ENCODE data around the gene CA6.

CA6 gene

GRCh38 chr1:8903908-8904650 lies 41.6 kb upstream of the CA6 start:
- Histone ChIP-seq H3K27me3 (replicated peaks; ENCODE audit: control insufficient read depth, insufficient read depth, low read length) (no peaks in the 10 kb centered on the region), H3K4me3 (replicated peaks; ENCODE audit: low read depth, low read length) (no peak overlapping the region), H3K36me3 (ENCODE audit: control insufficient read depth, insufficient read depth, low read length) (no peaks in the 10 kb centered on the region)
- TF ChIP-seq CTCF (IDR thresholded peaks at IDR 0.05; ENCODE audit: insufficient read depth, low read length, poor library complexity, severe bottlenecking), result no peak
- DNase-seq (ENCODE audit: extremely low read depth, insufficient read length), result no peak

GRCh38 chr1:8905582-8906191 lies 40.0 kb upstream of the CA6 start:
- no peaks in the 10 kb centered on the region for H3K27me3 ChIP-seq (replicated peaks; ENCODE audit: control insufficient read depth, insufficient read depth, low read length)
- no peaks in the 10 kb centered on the region for H3K36me3 ChIP-seq (ENCODE audit: control insufficient read depth, insufficient read depth, low read length)
- H3K4me3 ChIP-seq (replicated peaks; ENCODE audit: low read depth, low read length), result no peak overlapping the region
- no peak for TF ChIP-seq CTCF (IDR thresholded peaks at IDR 0.05; ENCODE audit: insufficient read depth, low read length, poor library complexity, severe bottlenecking)
- DNase-seq (ENCODE audit: extremely low read depth, insufficient read length), result no peak

GRCh38 chr1:8908388-8909151 lies 37.1 kb upstream of the CA6 start:
- H3K27me3 ChIP-seq (replicated peaks; ENCODE audit: control insufficient read depth, insufficient read depth, low read length), result no peaks in the 10 kb centered on the region; the same call in 1 of the 2 replicates
- no peak for TF ChIP-seq CTCF (IDR thresholded peaks at IDR 0.05; ENCODE audit: insufficient read depth, low read length, poor library complexity, severe bottlenecking)
- H3K4me3 ChIP-seq (replicated peaks; ENCODE audit: low read depth, low read length), result no peak overlapping the region
- no peak for DNase-seq (ENCODE audit: extremely low read depth, insufficient read length)
- H3K36me3 ChIP-seq (ENCODE audit: control insufficient read depth, insufficient read depth, low read length), result no peaks in the 10 kb centered on the region

- DNase-seq (ENCODE audit: extremely low read depth, insufficient read length), result no peak
- no peak overlapping the region for H3K4me3 ChIP-seq (replicated peaks; ENCODE audit: low read depth, low read length)
- TF ChIP-seq CTCF (IDR thresholded peaks at IDR 0.05; ENCODE audit: insufficient read depth, low read length, poor library complexity, severe bottlenecking), result no peak
Measured at GRCh38 chr1:8910331-8910730, 35.3 kb upstream of the CA6 start.

GRCh38 chr1:8910914-8911313 lies 34.8 kb upstream of the CA6 start:
- Histone ChIP-seq H3K27me3 (replicated peaks; ENCODE audit: control insufficient read depth, insufficient read depth, low read length) (no peaks in the 10 kb centered on the region; the same call in 1 of the 2 replicates), H3K36me3 (ENCODE audit: control insufficient read depth, insufficient read depth, low read length) (no peaks in the 10 kb centered on the region), H3K4me3 (replicated peaks; ENCODE audit: low read depth, low read length) (no peak overlapping the region)
- no peak for TF ChIP-seq CTCF (IDR thresholded peaks at IDR 0.05; ENCODE audit: insufficient read depth, low read length, poor library complexity, severe bottlenecking)
- no peak for DNase-seq (ENCODE audit: extremely low read depth, insufficient read length)

More at GRCh38 chr1:8910331-8910730, 35.3 kb upstream of the CA6 start:
- no peaks in the 10 kb centered on the region; the same call in 1 of the 2 replicates for H3K27me3 ChIP-seq (replicated peaks; ENCODE audit: control insufficient read depth, insufficient read depth, low read length)
- no peaks in the 10 kb centered on the region for H3K36me3 ChIP-seq (ENCODE audit: control insufficient read depth, insufficient read depth, low read length)
